K562 (cell line): ENCODE measurements around the gene ACLY. TPM values are rescaled to one million over a fixed set of nuclear protein-coding genes. Genes with fewer than 3 reads are reported as not detected.

Source experiments
- CBX5 ChIP-seq: IDR thresholded peaks from 2 replicates; pipeline ENCODE4 v1.6.1; 2014; ENCODE audit warnings: low read depth, borderline replicate concordance
- CC2D1A ChIP-seq: fragments of 450-650 bp; IDR thresholded peaks from 2 replicates; pipeline ENCODE4 v1.6.1; 2017; ENCODE audit warnings: mild to moderate bottlenecking
- CXXC5 ChIP-seq: fragments of 250-450 bp; sonication (Bioruptor Pico); IDR thresholded peaks from 2 replicates; pipeline ENCODE4 v1.8.0; 2022; ENCODE audit warnings: inconsistent platforms, mild to moderate bottlenecking, moderate library complexity
- GTF2F1 ChIP-seq: IDR thresholded peaks from 2 replicates; pipeline ENCODE4 v1.6.1; 2011; ENCODE audit warnings: low read depth, low read length, improper control_type of control experiment
- KLF13 ChIP-seq: fragments of 450-650 bp; IDR thresholded peaks from 2 replicates; pipeline ENCODE4 v1.6.1; 2016; ENCODE audit warnings: missing genetic modification characterization, low read depth, mild to moderate bottlenecking, missing compliant biosample characterization, moderate library complexity, borderline replicate concordance
- LARP7 ChIP-seq: fragments of 450-650 bp; IDR thresholded peaks from 2 replicates; pipeline ENCODE4 v1.6.1; 2016
- MTA3 ChIP-seq: fragments of 450-650 bp; formaldehyde crosslinking; IDR thresholded peaks from 2 replicates; pipeline ENCODE4 v1.6.1; 2017; ENCODE audit warnings: mild to moderate bottlenecking, borderline replicate concordance
- PKNOX1 ChIP-seq: fragments of 450-650 bp; IDR thresholded peaks from 2 replicates; pipeline ENCODE4 v1.6.1; 2016
- RBM15 ChIP-seq: fragments of 200-400 bp; formaldehyde crosslinking; IDR thresholded peaks from 2 replicates; pipeline ENCODE4 v1.6.1; 2018; ENCODE audit warnings: mild to moderate bottlenecking, low read length, moderate library complexity; ENCODE audit not compliant: insufficient read depth
- RHOXF2B ChIP-seq: fragments of 250-450 bp; sonication (Bioruptor Pico); conservative IDR thresholded peaks from 2 replicates; pipeline ENCODE4 v1.5.1; 2021
- SAFB2 ChIP-seq: fragments of 200-400 bp; formaldehyde crosslinking; IDR thresholded peaks from 2 replicates; pipeline ENCODE4 v1.6.1; 2018; ENCODE audit warnings: borderline replicate concordance, low read length, low read depth, moderate library complexity; ENCODE audit not compliant: severe bottlenecking
- SETDB1 ChIP-seq: IDR thresholded peaks from one replicate; pipeline ENCODE4 v1.6.1; 2012; ENCODE audit warnings: low read length, control low read depth, inconsistent platforms
- SREBF2 ChIP-seq: sonication (generic); formaldehyde crosslinking; IDR thresholded peaks from 2 replicates; pipeline ENCODE4 v1.4.0; 2020; ENCODE audit warnings: mild to moderate bottlenecking, missing genetic modification reagents
- SUPT5H ChIP-seq: fragments of 450-650 bp; IDR thresholded peaks from 2 replicates; pipeline ENCODE4 v1.6.1; 2016
- TAF1 ChIP-seq: IDR thresholded peaks from 2 replicates; pipeline ENCODE4 v1.6.1; 2011; ENCODE audit warnings: mild to moderate bottlenecking, low read length, moderate library complexity; ENCODE audit not compliant: insufficient read depth, control insufficient read depth, severe bottlenecking; ENCODE audit errors: extremely low read depth
- TCFL5 ChIP-seq: fragments of 250-450 bp; sonication (Bioruptor Pico); conservative IDR thresholded peaks from 2 replicates; pipeline ENCODE4 v1.6.1; 2021; ENCODE audit warnings: mild to moderate bottlenecking, moderate library complexity, matching md5 sums
- TSHZ1 ChIP-seq: fragments of 250-450 bp; sonication (Bioruptor Pico); IDR thresholded peaks from 2 replicates; pipeline ENCODE4 v1.4.0; 2020; ENCODE audit warnings: mild to moderate bottlenecking, moderate library complexity
- ZNF707 ChIP-seq: fragments of 250-450 bp; sonication (Bioruptor Pico); conservative IDR thresholded peaks from 2 replicates; pipeline ENCODE4 v1.8.0; 2022; ENCODE audit warnings: inconsistent platforms, mild to moderate bottlenecking, moderate library complexity
- polyA plus RNA-seq, 8 experiments: library from polyadenylated mRNA; depleted of rRNA in 4 of 8; stranded (reverse) in 5 of 8; unstranded in 3 of 8; fragments of >200 nt; fragmentation: Nextera tagmentation in 2 of 8; fragmentation: Illumina TruSeq in 1 of 8; extraction: Ambion mirVana in 2 of 8; extraction: Trizol in 1 of 8; gene quantifications; 2 replicates each; pipeline versions ENCODE4 v1.2.1 to v1.2.3, GENCODE V29; 2011 to 2014; ENCODE audit warnings: inconsistent platforms in 1 of 8, missing spikeins in 1 of 8
- total RNA-seq, 7 experiments: library from RNA; depleted of rRNA in 6 of 7; stranded (reverse); fragments of >200 nt in 6 of 7; fragmentation: Illumina TruSeq in 2 of 7; extraction: Trizol in 2 of 7; gene quantifications; 2 replicates each; pipeline versions ENCODE4 v1.2.1 to v1.2.3, GENCODE V29; 2011 to 2021; ENCODE audit warnings: low replicate concordance in 1 of 7

The ACLY gene
- total and polyA plus RNA-seq, 9 of the 15 experiments (the other 6 are each of a cell fraction or from before 2014, with no cell fraction given) = 42.9 to 280 (median 125) TPM

GRCh38 chr17:41937970-41938954 is 19.5 kb upstream of the ACLY start (continued):
- TF ChIP-seq RBM15 (no peak), ZNF707 (CRISPR knock-in tag) (no peak), RHOXF2B (CRISPR knock-in tag) (no peak), GTF2F1 (0 out of 2 replicates have a peak, but pooled peaks have one; percentile 12), LARP7 (no peak), CBX5 (no peak), PKNOX1 (0 out of 2 replicates have a peak, but pooled peaks have one; percentile 4), SAFB2 (no peak), CXXC5 (CRISPR knock-in tag) (peak; percentile 46), CC2D1A (peak; percentile 42; the same call in 1 of the 2 replicates), SUPT5H (no peak), TSHZ1 (CRISPR knock-in tag) (no peak), TCFL5 (CRISPR knock-in tag) (no peak), MTA3 (0 out of 2 replicates have a peak, but pooled peaks have one; percentile 27), SREBF2 (CRISPR knock-in tag) (no peak), TAF1 (no peak), SETDB1 (no peak), KLF13 (tag) (no peak)
